Measurements from ENCODE around the gene SORCS2.
A peak's percentile ranks its signal among the peaks of the same experiment; 100 is the strongest.

The SORCS2 gene

GRCh38 chr4:7192252-7193029, at the start of gene SORCS2:
Gene SORCS2 (plus strand): TSS chr4:7192538.
- DNase-seq, result peak; percentile 72

DNA sequence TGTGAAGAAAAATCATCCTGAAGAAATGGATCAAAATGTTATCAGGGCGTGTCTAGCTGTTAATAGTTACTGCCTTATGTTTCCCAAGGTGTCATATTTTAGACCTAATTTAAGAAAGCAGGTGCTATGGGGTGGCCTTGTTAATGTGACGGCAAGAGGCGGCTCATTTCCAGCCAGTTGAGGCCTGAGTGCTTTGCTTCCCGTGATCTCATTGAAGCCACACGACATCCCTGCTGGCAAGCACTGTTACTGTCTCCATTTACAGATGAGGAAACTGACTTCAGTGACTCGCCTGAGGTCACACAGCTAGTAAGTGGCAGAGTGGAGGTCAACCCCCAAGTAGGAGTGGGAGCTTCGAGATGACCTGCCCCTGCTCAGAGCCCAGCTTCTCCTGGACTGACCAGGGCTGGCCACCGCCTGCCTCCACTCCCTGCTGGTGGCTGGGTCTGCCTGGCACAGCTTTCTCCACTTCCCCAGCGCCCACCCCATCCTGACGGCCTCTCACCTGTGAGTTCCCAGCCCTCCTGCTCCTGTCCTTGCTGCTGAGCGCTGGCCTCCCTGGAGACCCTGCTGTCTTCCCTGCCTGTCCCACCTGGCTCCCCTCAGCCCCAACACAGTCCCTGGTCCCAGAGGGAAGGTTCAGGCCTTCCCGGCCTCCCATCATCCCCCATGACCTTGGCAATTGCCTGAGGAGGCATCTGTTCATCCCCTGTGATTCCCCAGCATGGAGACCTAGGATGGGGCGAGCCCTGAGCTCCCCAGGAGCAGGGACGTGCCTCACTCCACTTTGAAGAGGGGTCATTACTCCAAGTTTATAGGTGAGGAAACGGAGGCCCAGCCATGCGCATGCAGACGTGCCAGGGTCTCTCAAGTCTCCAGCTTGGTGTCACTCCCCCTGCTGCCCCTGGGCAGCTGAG, 47.7 kb upstream of the SORCS2 start:
- DNase-seq, result no peak

DNA sequence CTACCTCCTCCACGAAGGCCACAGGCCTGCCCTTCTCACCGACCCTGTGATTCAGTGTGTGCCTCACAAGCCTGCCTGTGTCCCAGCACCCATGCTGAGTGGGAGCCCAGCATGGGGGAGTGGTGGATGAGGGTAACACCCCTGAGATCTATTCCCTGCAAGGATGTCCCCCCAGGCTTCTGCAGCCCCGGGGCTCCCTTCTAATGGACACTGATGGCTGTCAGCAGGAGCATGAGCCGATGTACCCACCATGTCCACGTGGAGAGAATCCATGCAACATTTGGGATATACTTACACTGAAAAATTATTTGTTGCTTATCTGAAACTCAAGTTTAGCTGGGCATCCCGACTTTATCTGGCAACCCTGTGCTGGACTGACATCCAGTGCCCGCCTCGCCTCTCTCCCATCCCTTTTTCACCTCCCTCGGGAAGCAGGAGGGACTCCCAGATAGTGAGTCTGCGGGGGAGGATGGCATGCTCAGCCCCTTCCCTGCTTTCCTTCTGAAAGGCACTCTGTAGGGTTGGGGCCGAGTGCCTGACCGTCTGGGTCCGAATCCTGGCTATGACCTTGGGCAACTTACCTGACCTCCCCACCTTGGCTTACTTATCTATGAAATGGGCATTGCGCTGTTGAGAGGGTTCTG, 46.9 kb upstream of the SORCS2 start:
- no peak for DNase-seq

- DNase-seq, result no peak
Measured at GRCh38 chr4:7146059-7146785, 46.1 kb upstream of the SORCS2 start.

DNA sequence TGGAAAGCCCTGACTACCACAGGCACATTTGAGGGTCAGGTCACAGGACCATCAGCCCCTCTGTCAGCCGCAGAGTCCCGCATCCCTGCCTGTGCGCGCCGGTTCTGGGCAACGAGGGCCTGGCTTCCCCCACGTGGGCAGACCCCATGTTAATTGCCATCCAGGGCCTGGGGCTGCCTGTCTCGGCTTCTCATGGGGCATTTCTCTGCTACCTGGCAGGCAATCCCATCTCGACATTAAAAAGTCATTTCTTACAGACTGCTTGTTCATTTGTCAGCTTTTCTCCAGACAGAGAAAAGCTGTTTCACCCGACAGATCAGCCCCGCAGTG, 45.6 kb upstream of the SORCS2 start:
- no peak for DNase-seq

GRCh38 chr4:7147261-7147660, 45.1 kb upstream of the SORCS2 start:
- DNase-seq, result no peak

- DNase-seq, result no peak
Measured at GRCh38 chr4:7147661-7148310, 44.6 kb upstream of the SORCS2 start.

- DNase-seq, result no peak
Measured at GRCh38 chr4:7148337-7148736, 44.0 kb upstream of the SORCS2 start.

GRCh38 chr4:7150036-7150635, 42.2 kb upstream of the SORCS2 start:
- DNase-seq, result no peak

- DNase-seq, result no peak
Measured at GRCh38 chr4:7151668-7152227, 40.6 kb upstream of the SORCS2 start.

- DNase-seq, result no peak
Measured at GRCh38 chr4:7153711-7154110, 38.6 kb upstream of the SORCS2 start.

- DNase-seq, result no peak
Measured at GRCh38 chr4:7154351-7154981, 37.9 kb upstream of the SORCS2 start.

- no peak for DNase-seq
Measured at GRCh38 chr4:7155590-7156071, 36.7 kb upstream of the SORCS2 start.

GRCh38 chr4:7156328-7156727, 36.0 kb upstream of the SORCS2 start:
- no peak for DNase-seq

- DNase-seq, result no peak
Measured at GRCh38 chr4:7156761-7157488, 35.4 kb upstream of the SORCS2 start.

DNA sequence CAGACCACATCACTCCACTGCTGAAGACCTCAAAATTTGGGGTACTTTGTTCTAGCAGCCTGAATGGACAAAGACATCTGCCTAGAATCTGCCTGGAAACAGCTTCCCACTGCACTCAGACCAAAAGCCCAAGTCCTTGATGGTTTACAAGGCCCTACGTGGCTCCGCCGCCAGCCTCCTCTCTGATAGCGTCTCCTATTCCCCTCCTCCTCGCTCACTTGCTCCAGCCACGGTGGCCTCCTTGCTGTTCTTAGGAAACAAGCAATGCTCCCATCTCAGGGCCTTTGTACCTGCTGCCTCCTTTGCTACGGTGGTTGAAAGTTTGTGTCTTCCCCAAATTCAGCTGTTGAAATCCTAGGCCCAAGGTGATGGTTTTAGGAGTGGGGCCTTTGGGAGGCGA, 34.7 kb upstream of the SORCS2 start:
- no peak for DNase-seq

DNA sequence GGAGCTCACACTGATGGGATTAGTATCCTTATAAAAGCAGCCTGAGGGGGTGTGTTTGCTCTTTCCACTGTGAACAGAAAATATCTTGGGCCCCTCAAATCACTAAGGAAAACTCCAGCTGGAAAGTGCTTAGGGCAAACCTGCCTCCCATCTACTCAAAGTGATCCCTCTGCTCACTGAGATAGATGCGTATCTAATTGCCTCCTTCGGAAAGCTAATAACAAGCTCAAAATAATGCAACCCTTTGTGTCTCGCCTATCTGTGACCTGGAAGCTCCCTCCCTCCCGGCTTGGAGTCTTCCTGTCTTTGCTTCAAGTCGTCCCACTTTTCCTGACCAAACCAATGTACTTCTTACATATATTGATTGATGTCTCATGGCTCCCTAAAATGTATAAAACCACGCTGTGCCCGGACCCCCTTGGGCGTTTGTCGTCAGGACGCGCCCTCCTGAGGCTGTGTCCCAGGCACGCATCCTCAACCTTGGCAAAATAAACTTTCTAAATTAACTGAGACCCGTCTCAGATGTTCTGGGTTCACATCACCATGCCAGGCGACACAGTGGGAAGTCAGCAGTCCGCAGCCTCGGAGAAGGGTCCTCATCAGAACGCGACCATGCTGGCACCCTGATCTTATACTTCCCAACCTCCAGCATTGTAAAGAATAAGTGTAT, 34.1 kb upstream of the SORCS2 start:
- no peak for DNase-seq

DNA sequence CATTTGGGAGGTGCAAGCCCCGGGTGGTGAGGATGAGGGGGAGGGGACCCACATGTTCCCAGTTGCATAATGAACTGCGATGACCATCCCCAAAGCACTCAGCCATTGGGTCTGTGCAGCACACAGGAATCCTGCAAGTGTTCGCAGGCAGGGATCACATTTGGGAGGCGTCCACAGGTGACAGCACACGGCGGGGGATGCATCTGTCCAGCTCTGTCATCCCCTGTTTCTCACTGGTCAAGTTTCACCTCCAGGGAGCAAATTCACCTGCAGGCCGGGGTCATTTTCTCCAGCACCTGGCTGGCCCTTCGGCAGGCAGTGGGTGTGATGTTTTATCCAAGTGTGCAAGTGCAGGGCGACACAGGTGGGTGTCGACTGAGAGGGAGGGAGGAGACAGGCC, 33.3 kb upstream of the SORCS2 start:
- no peak for DNase-seq

- no peak for DNase-seq
Measured at GRCh38 chr4:7159923-7160322, 32.4 kb upstream of the SORCS2 start.

- DNase-seq, result no peak
Measured at GRCh38 chr4:7160439-7160838, 31.9 kb upstream of the SORCS2 start.
